ENCODE data around the gene CD164. TPM values are rescaled to one million over a fixed set of nuclear protein-coding genes. Genes with fewer than 3 reads are reported as not detected.
"Not testable (repeated sequence)": the region's sequence is repeated elsewhere in the genome, so short reads cannot be mapped to it uniquely, and the experiment has no call there.

The CD164 gene
- total RNA-seq, 2 experiments from 2014 or later, result 223 to 229 TPM

DNA sequence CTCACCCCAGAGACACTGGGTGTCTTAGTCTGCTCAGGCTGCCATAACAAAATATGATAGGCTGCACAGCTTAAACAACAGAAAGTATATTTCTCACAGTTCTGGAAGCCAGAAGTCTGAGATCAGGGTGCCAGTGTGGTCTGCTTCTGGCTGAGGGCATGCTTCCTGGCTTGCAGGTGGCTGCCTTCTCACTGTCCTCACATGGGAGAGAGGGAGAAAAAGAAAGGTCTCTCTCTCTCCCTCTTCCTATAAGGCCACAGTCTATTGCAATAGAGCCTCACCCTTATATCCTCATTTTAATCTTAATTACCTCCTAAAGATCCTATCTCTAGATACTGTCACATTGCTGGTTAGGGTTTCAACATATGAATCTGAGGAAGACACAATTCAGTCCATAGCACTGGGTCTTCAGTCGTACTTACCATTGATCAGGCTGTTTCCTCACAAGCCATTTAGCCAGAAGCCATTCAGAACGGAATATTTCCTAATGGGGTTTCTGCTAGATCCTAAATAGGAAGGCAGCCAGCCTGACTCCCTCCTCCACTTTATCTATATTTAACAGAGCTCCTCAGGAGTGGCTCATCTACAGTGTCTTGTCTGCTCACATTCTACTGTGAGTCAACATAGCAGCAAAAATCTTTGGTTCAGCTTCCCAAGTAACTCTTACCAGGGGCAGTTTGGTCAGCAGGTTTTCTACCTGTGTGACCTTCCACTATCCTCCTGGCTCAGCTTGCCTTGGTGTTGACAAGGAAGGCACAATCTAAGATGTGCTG, 42.2 kb downstream of the CD164 start:
- Mint-ChIP-seq H3K27me3 (no peaks in the 10 kb centered on the region), H3K4me3 (no peak overlapping the region), H3K27ac (no peak overlapping the region), H3K36me3 (no peaks in the 10 kb centered on the region), H3K4me1 (ENCODE audit: low read depth) (no peaks in the 10 kb centered on the region), H3K9me3 (no peaks in the 10 kb centered on the region)
- CTCF ChIA-PET, result interaction anchor here (0.5 kb wide), 1 partner anchor 1705 kb away, joined by 3 read pairs; no protein-coding TSS in a partner anchor
- POLR2A ChIA-PET, result no interaction called here
- intact Hi-C loops (cut with micrococcal nuclease), result no loop called here
- no peak for DNase-seq

DNA sequence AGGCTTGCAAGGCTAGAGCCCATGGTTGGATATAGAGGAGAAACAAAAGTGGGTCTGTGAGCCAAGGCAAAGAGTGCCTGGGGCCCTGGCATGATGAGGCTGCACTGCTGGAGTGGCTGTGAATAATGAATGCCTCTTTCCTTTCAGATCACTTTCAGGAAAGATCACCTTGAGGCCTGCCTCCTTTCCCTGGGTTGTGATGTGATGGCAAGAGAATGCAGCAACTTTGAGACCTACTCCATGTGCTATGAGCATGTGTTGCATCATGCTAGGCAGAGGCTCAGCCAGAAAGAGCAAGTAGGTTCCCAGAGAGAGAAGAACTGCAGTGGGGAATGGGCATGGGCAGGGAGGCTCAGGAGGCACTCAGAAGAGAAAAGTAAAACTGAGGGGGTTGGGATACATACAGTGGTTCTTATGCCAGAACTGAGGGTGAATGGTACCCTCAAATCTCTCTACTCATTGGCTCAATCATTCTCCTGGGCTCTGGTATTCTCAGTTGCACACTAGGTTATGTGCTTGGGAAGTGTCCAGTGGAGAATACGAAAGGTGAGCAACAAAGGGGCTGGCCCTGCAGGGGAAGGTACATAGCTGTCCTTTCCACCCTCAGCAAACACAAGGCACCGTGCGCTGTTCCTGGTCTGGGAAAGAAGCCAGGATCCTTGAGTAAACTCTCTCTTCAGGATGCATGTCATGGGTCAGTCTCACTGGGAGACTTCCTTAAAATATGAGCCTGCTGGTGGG, 45.9 kb downstream of the CD164 start:
- H3K4me3 Mint-ChIP-seq, result no peak overlapping the region

GRCh38 chr6:109333870-109334269, 48.4 kb downstream of the CD164 start:
- H3K4me1 Mint-ChIP-seq (ENCODE audit: low read depth); DNase-seq; H3K36me3 Mint-ChIP-seq; H3K4me3 Mint-ChIP-seq; intact Hi-C loops (cut with micrococcal nuclease); H3K27me3 Mint-ChIP-seq; H3K9me3 Mint-ChIP-seq; POLR2A ChIA-PET; H3K27ac Mint-ChIP-seq: not testable (repeated sequence)
- CTCF ChIA-PET, result interaction anchor here (0.6 kb wide), 1 partner anchor 192 kb away, joined by 3 read pairs; no protein-coding TSS in a partner anchor

More for the DNA sequence above, 45.9 kb downstream of the CD164 start:
- Mint-ChIP-seq H3K4me1 (ENCODE audit: low read depth) (no peaks in the 10 kb centered on the region), H3K27me3 (no peaks in the 10 kb centered on the region), H3K27ac (no peak overlapping the region), H3K36me3 (no peaks in the 10 kb centered on the region), H3K9me3 (no peaks in the 10 kb centered on the region)
- ChIA-PET POLR2A (no interaction called here), CTCF (no interaction called here)
- DNase-seq, result no peak
- intact Hi-C loops (cut with micrococcal nuclease), result no loop called here

GRCh38 chr6:109332748-109333147, 49.5 kb downstream of the CD164 start:
- H3K9me3 Mint-ChIP-seq, result no peaks in the 10 kb centered on the region
- CTCF ChIA-PET, result no interaction called here
- H3K36me3 Mint-ChIP-seq, result no peaks in the 10 kb centered on the region
- H3K4me1 Mint-ChIP-seq (ENCODE audit: low read depth), result no peaks in the 10 kb centered on the region
- no peak overlapping the region for H3K27ac Mint-ChIP-seq
- intact Hi-C loops (cut with micrococcal nuclease), result no loop called here
- POLR2A ChIA-PET, result no interaction called here
- H3K27me3 Mint-ChIP-seq, result no peaks in the 10 kb centered on the region
- no peak for DNase-seq
- no peak overlapping the region for H3K4me3 Mint-ChIP-seq

- Mint-ChIP-seq H3K36me3 (no peaks in the 10 kb centered on the region), H3K9me3 (no peaks in the 10 kb centered on the region), H3K4me1 (ENCODE audit: low read depth) (no peaks in the 10 kb centered on the region), H3K27me3 (no peaks in the 10 kb centered on the region), H3K4me3 (no peak overlapping the region), H3K27ac (no peak overlapping the region)
- ChIA-PET CTCF (no interaction called here), POLR2A (no interaction called here)
- intact Hi-C loops (cut with micrococcal nuclease), result no loop called here
- no peak for DNase-seq
Observed at GRCh38 chr6:109331081-109331480, 51.2 kb downstream of the CD164 start.

GRCh38 chr6:109330263-109330662, 52.0 kb downstream of the CD164 start:
- intact Hi-C loops (cut with micrococcal nuclease), result no loop called here
- no peak overlapping the region for H3K4me3 Mint-ChIP-seq
- H3K36me3 Mint-ChIP-seq, result no peaks in the 10 kb centered on the region
- no peak for DNase-seq
- POLR2A ChIA-PET, result no interaction called here
- CTCF ChIA-PET, result interaction anchor here (0.9 kb wide), 1 partner anchor 142 kb away, joined by 3 read pairs; no protein-coding TSS in a partner anchor
- no peak overlapping the region for H3K27ac Mint-ChIP-seq
- no peaks in the 10 kb centered on the region for H3K9me3 Mint-ChIP-seq
- no peaks in the 10 kb centered on the region for H3K4me1 Mint-ChIP-seq (ENCODE audit: low read depth)
- H3K27me3 Mint-ChIP-seq, result no peaks in the 10 kb centered on the region

DNA sequence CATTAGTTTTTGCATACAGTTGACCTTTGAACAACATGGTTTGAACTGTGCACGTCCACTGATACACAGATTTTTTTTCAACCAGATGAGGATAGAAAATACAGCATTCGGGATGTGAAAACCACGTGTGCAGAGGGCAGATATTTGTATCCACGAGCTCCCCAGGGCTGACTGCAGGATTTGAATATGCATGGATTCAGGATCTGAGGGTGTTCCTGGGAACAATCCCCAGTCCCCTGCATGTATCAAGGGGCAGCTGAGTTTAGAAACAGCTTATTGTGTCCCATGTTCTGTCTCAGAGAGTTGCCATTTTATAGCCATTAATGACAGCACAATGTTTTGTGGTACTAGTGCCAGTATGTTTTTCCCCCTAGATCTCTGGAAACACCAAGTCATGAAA, 53.6 kb downstream of the CD164 start:
- Mint-ChIP-seq H3K36me3 (no peaks in the 10 kb centered on the region), H3K9me3 (no peaks in the 10 kb centered on the region)

DNA sequence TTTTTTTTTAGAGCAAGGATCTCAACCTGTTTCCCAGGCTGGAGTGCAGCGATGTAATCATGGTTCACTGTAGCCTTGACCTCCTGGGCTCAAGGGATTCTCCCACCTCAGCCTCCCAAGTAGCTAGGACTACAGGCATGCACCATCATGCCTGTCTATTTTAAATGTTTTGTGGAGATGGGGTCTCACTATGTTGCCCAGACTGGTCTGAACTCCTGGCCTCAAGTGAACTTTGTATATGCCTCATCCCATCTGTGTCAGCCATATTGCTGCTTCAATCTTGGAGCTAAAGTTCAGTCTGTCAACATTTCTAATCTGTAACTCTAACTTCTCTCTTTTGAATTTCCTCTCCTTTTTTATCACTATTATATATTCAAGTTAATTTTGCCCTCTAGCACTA, 54.3 kb downstream of the CD164 start:
- Mint-ChIP-seq H3K4me1 (ENCODE audit: low read depth) (no peaks in the 10 kb centered on the region), H3K36me3 (no peaks in the 10 kb centered on the region), H3K4me3 (no peak overlapping the region), H3K27me3 (no peaks in the 10 kb centered on the region), H3K27ac (no peak overlapping the region), H3K9me3 (no peaks in the 10 kb centered on the region)
- intact Hi-C loops (cut with micrococcal nuclease), result no loop called here
- no peak for DNase-seq
- ChIA-PET POLR2A (interaction anchor here (0.7 kb wide), 1 partner anchor 20 kb away, joined by 3 read pairs; no protein-coding TSS in a partner anchor), CTCF (no interaction called here)

More for the DNA sequence above, 53.6 kb downstream of the CD164 start:
- DNase-seq, result no peak
- ChIA-PET POLR2A (no interaction called here), CTCF (no interaction called here)
- intact Hi-C loops (cut with micrococcal nuclease), result no loop called here
- no peak overlapping the region for H3K27ac Mint-ChIP-seq
- no peaks in the 10 kb centered on the region for H3K27me3 Mint-ChIP-seq
- no peaks in the 10 kb centered on the region for H3K4me1 Mint-ChIP-seq (ENCODE audit: low read depth)
- no peak overlapping the region for H3K4me3 Mint-ChIP-seq

DNA sequence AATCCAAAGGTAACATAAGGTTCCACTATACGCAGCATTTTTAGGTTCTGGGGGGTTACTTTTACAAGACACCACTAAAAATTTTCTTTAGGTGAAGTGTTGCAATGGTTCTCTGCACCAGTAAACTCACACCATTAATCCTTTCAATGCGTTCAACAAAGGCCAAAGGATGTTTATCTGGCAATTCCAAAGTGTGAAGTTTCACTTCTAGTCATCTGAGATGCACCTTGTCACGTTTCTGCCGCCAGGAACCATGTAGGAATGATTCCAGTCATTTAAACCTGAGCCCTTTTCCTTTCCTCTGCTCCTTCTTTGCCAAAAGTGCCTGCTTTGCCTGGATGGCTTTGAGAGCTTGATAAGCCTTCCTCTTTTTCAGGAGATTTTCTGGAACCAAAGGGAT, 54.8 kb downstream of the CD164 start:
- Mint-ChIP-seq H3K4me1 (ENCODE audit: low read depth) (peaks cover 4% of the 10 kb centered on the region), H3K9me3 (no peaks in the 10 kb centered on the region), H3K4me3 (no peak overlapping the region), H3K36me3 (no peaks in the 10 kb centered on the region), H3K27ac (no peak overlapping the region), H3K27me3 (no peaks in the 10 kb centered on the region)
- ChIA-PET CTCF (no interaction called here), POLR2A (interaction anchor here (0.7 kb wide), 1 partner anchor 20 kb away, joined by 3 read pairs; no protein-coding TSS in a partner anchor)
- no peak for DNase-seq
- intact Hi-C loops (cut with micrococcal nuclease), result no loop called here

DNA sequence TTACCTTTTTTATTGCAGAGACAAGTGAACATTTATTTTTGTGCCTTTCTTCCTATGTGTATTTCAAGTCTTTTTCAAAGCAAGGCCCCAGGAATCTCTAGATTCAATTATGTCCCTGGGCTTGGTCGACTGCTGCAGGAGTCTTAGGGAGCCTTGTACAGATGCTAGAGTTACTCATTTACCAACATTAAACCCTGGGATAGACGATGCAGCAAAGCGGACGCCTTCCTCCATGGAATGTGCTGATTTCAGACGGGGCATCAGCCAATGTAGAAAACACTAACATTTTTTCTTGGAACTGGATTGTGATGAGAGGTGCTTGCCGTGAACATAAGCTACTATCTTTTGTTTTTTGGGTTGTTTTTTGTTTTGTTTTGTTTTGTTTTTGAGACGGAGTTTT, 55.9 kb downstream of the CD164 start:
- DNase-seq, result no peak

GRCh38 chr6:109325400-109325801, 56.9 kb downstream of the CD164 start:
- H3K36me3 Mint-ChIP-seq, result no peaks in the 10 kb centered on the region
- H3K9me3 Mint-ChIP-seq, result no peaks in the 10 kb centered on the region
- H3K27ac Mint-ChIP-seq, result no peak overlapping the region
- ChIA-PET POLR2A (no interaction called here), CTCF (no interaction called here)
- H3K4me3 Mint-ChIP-seq, result no peak overlapping the region
- H3K4me1 Mint-ChIP-seq (ENCODE audit: low read depth), result peaks cover 4% of the 10 kb centered on the region
- DNase-seq, result no peak
- intact Hi-C loops (cut with micrococcal nuclease), result no loop called here
- H3K27me3 Mint-ChIP-seq, result no peaks in the 10 kb centered on the region

More for the DNA sequence above, 55.9 kb downstream of the CD164 start:
- no peak overlapping the region for H3K4me3 Mint-ChIP-seq
- no peaks in the 10 kb centered on the region for H3K36me3 Mint-ChIP-seq
- intact Hi-C loops (cut with micrococcal nuclease), result no loop called here
- no peaks in the 10 kb centered on the region for H3K9me3 Mint-ChIP-seq
- H3K27me3 Mint-ChIP-seq, result no peaks in the 10 kb centered on the region
- no peak overlapping the region for H3K27ac Mint-ChIP-seq
- CTCF ChIA-PET, result no interaction called here
- POLR2A ChIA-PET, result no interaction called here
- H3K4me1 Mint-ChIP-seq (ENCODE audit: low read depth), result peaks cover 4% of the 10 kb centered on the region

- ChIA-PET POLR2A (no interaction called here), CTCF (no interaction called here)
- H3K27me3 Mint-ChIP-seq, result no peaks in the 10 kb centered on the region
- H3K4me3 Mint-ChIP-seq, result no peak overlapping the region
- no peak for DNase-seq
- H3K4me1 Mint-ChIP-seq (ENCODE audit: low read depth), result peaks cover 4% of the 10 kb centered on the region
- H3K27ac Mint-ChIP-seq, result no peak overlapping the region
- intact Hi-C loops (cut with micrococcal nuclease), result no loop called here
- no peaks in the 10 kb centered on the region for H3K9me3 Mint-ChIP-seq
- no peaks in the 10 kb centered on the region for H3K36me3 Mint-ChIP-seq
Observed at GRCh38 chr6:109323241-109323640, 59.0 kb downstream of the CD164 start.

DNA sequence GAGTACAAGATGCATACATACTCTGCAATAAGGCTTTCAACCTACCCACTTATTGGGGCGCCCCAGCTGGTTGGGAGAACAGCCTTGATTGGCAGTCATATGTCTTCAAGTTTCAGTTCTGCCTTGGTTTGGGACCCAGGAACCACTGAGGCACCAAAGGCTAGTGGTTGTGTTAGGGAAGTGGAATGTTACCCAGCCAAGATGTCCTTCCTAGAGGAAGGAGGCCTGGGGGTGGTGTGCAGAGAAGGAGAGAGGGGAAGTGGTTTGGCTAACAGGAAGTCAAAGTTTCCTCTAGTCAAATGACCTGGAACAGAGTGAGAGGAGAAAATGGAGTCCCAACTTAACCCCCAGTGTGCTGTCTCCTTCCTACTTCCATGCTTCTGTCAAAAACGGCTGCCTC, 59.4 kb downstream of the CD164 start:
- intact Hi-C loops (cut with micrococcal nuclease), result no loop called here
- H3K4me3 Mint-ChIP-seq, result no peak overlapping the region
- ChIA-PET POLR2A (no interaction called here), CTCF (no interaction called here)
- H3K27me3 Mint-ChIP-seq, result no peaks in the 10 kb centered on the region
- DNase-seq, result no peak
- no peaks in the 10 kb centered on the region for H3K36me3 Mint-ChIP-seq
- H3K4me1 Mint-ChIP-seq (ENCODE audit: low read depth), result peaks cover 4% of the 10 kb centered on the region
- no peak overlapping the region for H3K27ac Mint-ChIP-seq
- no peaks in the 10 kb centered on the region for H3K9me3 Mint-ChIP-seq
